Adipocyte (in vitro differentiated cells): ENCODE measurements around the gene MB21D2.

Experiments used
- DNase-seq: peaks from one replicate; pipeline ENCODE4 v3.0.0-alpha.2; 2015; ENCODE audit warnings: low read depth
- H3K27me3 ChIP-seq: replicated peaks from 2 replicates; pipeline ENCODE4 v1.7.0; 2013; ENCODE audit warnings: mild to moderate bottlenecking, low read length, moderate library complexity; ENCODE audit not compliant: control insufficient read depth, insufficient read depth
- H3K36me3 ChIP-seq: 2 replicates; pipeline ENCODE4 v1.7.0; 2013; ENCODE audit warnings: low read length, mild to moderate bottlenecking, moderate library complexity; ENCODE audit not compliant: control insufficient read depth, insufficient read depth, severe bottlenecking
- H3K4me1 ChIP-seq: 2 replicates; pipeline ENCODE4 v1.7.0; 2013; ENCODE audit warnings: mild to moderate bottlenecking, low read length, moderate library complexity; ENCODE audit not compliant: control insufficient read depth, insufficient read depth
- H3K4me3 ChIP-seq: 2 replicates; pipeline ENCODE4 v1.7.0; 2013; ENCODE audit warnings: mild to moderate bottlenecking, low read length, moderate library complexity
- H3K9ac ChIP-seq: 2 replicates; pipeline ENCODE4 v1.7.0; 2013; ENCODE audit warnings: mild to moderate bottlenecking, low read length, moderate library complexity
- H3K9me3 ChIP-seq: 2 replicates; pipeline ENCODE4 v1.7.0; 2013; ENCODE audit warnings: mild to moderate bottlenecking, low read length, moderate library complexity; ENCODE audit not compliant: control insufficient read depth

MB21D2 gene

GRCh38 chr3:192875971-192876565 lies 41.6 kb downstream of the MB21D2 start:
- Histone ChIP-seq H3K9me3 (no peaks in the 10 kb centered on the region), H3K4me3 (no peak overlapping the region), H3K9ac (no peak overlapping the region), H3K4me1 (peaks cover 11% of the 10 kb centered on the region), H3K36me3 (no peaks in the 10 kb centered on the region), H3K27me3 (no peaks in the 10 kb centered on the region)
- peak; percentile 22 for DNase-seq

GRCh38 chr3:192870822-192871221 lies 46.8 kb downstream of the MB21D2 start:
- Histone ChIP-seq H3K4me1 (peaks cover 16% of the 10 kb centered on the region), H3K27me3 (no peaks in the 10 kb centered on the region), H3K9me3 (no peaks in the 10 kb centered on the region), H3K9ac (no peak overlapping the region), H3K4me3 (no peak overlapping the region), H3K36me3 (no peaks in the 10 kb centered on the region)
- DNase-seq = no peak

- Histone ChIP-seq H3K4me3 (peak overlapping the region; percentile 21), H3K9me3 (no peaks in the 10 kb centered on the region), H3K36me3 (no peaks in the 10 kb centered on the region), H3K4me1 (peaks cover 21% of the 10 kb centered on the region), H3K9ac (no peak overlapping the region), H3K27me3 (no peaks in the 10 kb centered on the region)
- peak; percentile 63 for DNase-seq
Observed at GRCh38 chr3:192869131-192870031, 48.3 kb downstream of the MB21D2 start.

GRCh38 chr3:192867645-192868044 lies 50.0 kb downstream of the MB21D2 start:
- no peak for DNase-seq
- H3K9me3 ChIP-seq = no peaks in the 10 kb centered on the region
- no peak overlapping the region for H3K4me3 ChIP-seq
- no peak overlapping the region for H3K9ac ChIP-seq
- H3K4me1 ChIP-seq = peaks cover 21% of the 10 kb centered on the region
- no peaks in the 10 kb centered on the region for H3K27me3 ChIP-seq
- no peaks in the 10 kb centered on the region for H3K36me3 ChIP-seq

GRCh38 chr3:192866804-192867203 lies 50.9 kb downstream of the MB21D2 start:
- Histone ChIP-seq H3K27me3 (no peaks in the 10 kb centered on the region), H3K4me1 (peaks cover 21% of the 10 kb centered on the region), H3K9me3 (no peaks in the 10 kb centered on the region), H3K4me3 (no peak overlapping the region), H3K36me3 (no peaks in the 10 kb centered on the region), H3K9ac (no peak overlapping the region)
- DNase-seq = no peak

GRCh38 chr3:192864941-192865340 lies 52.7 kb downstream of the MB21D2 start:
- Histone ChIP-seq H3K9ac (no peak overlapping the region), H3K9me3 (no peaks in the 10 kb centered on the region), H3K4me1 (peaks cover 18% of the 10 kb centered on the region), H3K27me3 (no peaks in the 10 kb centered on the region), H3K4me3 (no peak overlapping the region), H3K36me3 (no peaks in the 10 kb centered on the region)
- DNase-seq = no peak

GRCh38 chr3:192863091-192863420 lies 54.6 kb downstream of the MB21D2 start:
- Histone ChIP-seq H3K36me3 (no peaks in the 10 kb centered on the region), H3K4me3 (no peak overlapping the region), H3K4me1 (peaks cover 6% of the 10 kb centered on the region), H3K9me3 (no peaks in the 10 kb centered on the region), H3K9ac (no peak overlapping the region), H3K27me3 (no peaks in the 10 kb centered on the region)
- DNase-seq = no peak

GRCh38 chr3:192862408-192863090 lies 55.1 kb downstream of the MB21D2 start:
- H3K9me3 ChIP-seq = no peaks in the 10 kb centered on the region
- H3K36me3 ChIP-seq = no peaks in the 10 kb centered on the region
- no peaks in the 10 kb centered on the region for H3K27me3 ChIP-seq
- no peak overlapping the region for H3K4me3 ChIP-seq
- peaks cover 7% of the 10 kb centered on the region for H3K4me1 ChIP-seq
- no peak overlapping the region for H3K9ac ChIP-seq
- no peak for DNase-seq

- Histone ChIP-seq H3K27me3 (no peaks in the 10 kb centered on the region), H3K9me3 (no peaks in the 10 kb centered on the region), H3K4me1 (peaks cover 12% of the 10 kb centered on the region), H3K4me3 (no peak overlapping the region), H3K36me3 (no peaks in the 10 kb centered on the region), H3K9ac (no peak overlapping the region)
- DNase-seq = no peak
Observed at GRCh38 chr3:192861972-192862371, 55.7 kb downstream of the MB21D2 start.

GRCh38 chr3:192860454-192860853 lies 57.2 kb downstream of the MB21D2 start:
- Histone ChIP-seq H3K9me3 (no peaks in the 10 kb centered on the region), H3K4me1 (peaks cover 14% of the 10 kb centered on the region), H3K27me3 (no peaks in the 10 kb centered on the region), H3K9ac (no peak overlapping the region), H3K36me3 (no peaks in the 10 kb centered on the region), H3K4me3 (no peak overlapping the region)
- no peak for DNase-seq

GRCh38 chr3:192858849-192859585 lies 58.6 kb downstream of the MB21D2 start:
- Histone ChIP-seq H3K36me3 (no peaks in the 10 kb centered on the region), H3K9ac (no peak overlapping the region), H3K4me3 (no peak overlapping the region), H3K4me1 (peaks cover 8% of the 10 kb centered on the region), H3K9me3 (peaks cover 5% of the 10 kb centered on the region), H3K27me3 (no peaks in the 10 kb centered on the region)
- no peak for DNase-seq
